ENCODE results near the gene CDK5RAP3.

GRCh38 chr17:47949197-47949759 lies 21.6 kb upstream of the CDK5RAP3 start:
- TF ChIP-seq, protein P1, sequence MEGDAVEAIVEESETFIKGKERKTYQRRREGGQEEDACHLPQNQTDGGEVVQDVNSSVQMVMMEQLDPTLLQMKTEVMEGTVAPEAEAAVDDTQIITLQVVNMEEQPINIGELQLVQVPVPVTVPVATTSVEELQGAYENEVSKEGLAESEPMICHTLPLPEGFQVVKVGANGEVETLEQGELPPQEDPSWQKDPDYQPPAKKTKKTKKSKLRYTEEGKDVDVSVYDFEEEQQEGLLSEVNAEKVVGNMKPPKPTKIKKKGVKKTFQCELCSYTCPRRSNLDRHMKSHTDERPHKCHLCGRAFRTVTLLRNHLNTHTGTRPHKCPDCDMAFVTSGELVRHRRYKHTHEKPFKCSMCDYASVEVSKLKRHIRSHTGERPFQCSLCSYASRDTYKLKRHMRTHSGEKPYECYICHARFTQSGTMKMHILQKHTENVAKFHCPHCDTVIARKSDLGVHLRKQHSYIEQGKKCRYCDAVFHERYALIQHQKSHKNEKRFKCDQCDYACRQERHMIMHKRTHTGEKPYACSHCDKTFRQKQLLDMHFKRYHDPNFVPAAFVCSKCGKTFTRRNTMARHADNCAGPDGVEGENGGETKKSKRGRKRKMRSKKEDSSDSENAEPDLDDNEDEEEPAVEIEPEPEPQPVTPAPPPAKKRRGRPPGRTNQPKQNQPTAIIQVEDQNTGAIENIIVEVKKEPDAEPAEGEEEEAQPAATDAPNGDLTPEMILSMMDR (IDR thresholded peaks at IDR 0.05; ENCODE audit: poor library complexity, severe bottlenecking), result peak; percentile 88
- TF ChIP-seq EZH2 (IDR thresholded peaks at IDR 0.05; ENCODE audit: borderline replicate concordance, insufficient read depth, low read length, poor library complexity, severe bottlenecking) (no peak), POLR2AphosphoS5 (IDR thresholded peaks at IDR 0.05) (no peak), REST (IDR thresholded peaks at IDR 0.05; ENCODE audit: borderline replicate concordance) (no peak), EP300 (conservative IDR thresholded peaks at IDR 0.05; ENCODE audit: poor library complexity, severe bottlenecking) (no peak), MXI1 (conservative IDR thresholded peaks at IDR 0.05; ENCODE audit: poor library complexity, severe bottlenecking) (no peak), TAF1 (IDR thresholded peaks at IDR 0.05; ENCODE audit: low read depth) (no peak)
